GM10847 (cell line): ENCODE measurements around the gene OR8K1.

Experiments
- POLR2A ChIP-seq: IDR thresholded peaks from 2 replicates; pipeline ENCODE4 v1.6.1; 2011; ENCODE audit not compliant: insufficient read length; ENCODE audit errors: extremely low read depth

Gene OR8K1

DNA sequence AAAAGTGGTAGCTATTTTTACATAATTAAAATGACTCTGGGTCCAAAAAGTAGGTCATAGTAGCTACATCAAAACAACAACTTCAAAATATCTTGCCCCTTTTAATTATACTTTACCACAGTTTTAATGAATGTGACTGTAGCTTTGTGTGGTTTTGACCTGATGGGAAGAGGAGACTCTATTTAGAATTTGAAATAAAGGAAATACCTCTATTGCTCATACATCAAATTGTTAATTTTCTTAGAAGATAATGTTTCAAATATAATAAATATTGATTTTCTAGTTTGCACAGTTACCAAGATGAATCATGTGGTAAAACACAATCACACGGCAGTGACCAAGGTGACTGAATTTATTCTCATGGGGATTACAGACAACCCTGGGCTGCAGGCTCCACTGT is at the start of gene OR8K1:
Gene OR8K1, plus strand, starts transcription at position 301 of the 400 bp plus-strand sequence. Its CDS starts 0 bp downstream, at position 301.
- TF ChIP-seq POLR2A, result no peak

DNA sequence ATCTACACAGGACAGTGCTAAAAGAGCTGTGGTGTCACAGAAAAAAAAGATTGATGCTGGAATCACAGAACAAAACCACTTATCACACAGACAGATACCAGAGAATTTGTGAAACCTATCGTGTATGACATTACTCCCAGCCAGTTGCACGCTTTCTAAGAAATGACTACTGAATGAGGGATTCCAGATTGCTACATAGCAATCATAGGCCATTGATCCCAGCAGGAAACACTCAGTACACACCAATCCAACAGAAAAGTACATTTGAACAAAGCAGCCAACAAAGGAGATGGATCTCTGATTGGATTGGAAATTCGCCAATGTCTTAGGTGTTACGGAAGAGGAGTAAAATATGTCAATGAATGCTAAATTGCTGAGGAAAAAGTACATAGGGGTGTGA is 48.9 kb upstream of the OR8K1 start:
- TF ChIP-seq POLR2A, result no peak

DNA sequence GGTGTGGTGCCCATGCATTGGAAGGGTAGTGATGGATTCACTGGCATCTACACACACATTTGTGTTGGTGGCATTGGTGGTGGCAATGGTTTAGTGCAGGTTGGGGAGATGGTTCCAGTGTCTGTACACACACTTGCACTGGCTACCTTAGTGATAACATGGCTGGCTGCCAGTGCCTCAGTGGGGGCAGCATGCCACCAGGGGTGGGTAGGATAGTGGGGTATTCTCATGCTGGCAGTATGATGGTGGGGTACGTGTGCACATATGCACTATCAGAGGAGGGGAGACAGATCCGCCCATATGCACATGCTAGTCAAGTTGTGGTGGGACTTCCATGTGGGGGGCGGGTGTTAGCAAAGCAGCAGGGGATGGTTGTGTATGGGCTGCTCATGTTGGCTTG is 38.0 kb upstream of the OR8K1 start:
- TF ChIP-seq POLR2A, result no peak

DNA sequence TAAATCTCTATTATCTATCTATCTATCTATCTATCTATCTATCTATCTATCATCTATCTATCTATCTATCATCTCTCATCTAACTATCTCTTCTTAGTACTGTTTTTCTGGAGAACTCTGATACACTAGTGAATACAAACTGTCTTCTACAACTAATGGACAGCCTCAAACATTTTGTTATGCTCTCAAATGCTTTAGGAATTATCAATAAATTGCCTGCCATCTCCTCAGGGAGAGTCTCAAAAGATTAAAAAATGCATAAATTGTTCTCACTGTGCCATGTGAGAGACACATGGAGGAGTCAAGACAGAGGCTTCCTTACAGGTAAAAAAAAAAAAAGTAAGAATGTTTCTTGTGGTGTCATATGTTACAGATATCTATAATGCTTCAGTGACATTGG is 31.0 kb upstream of the OR8K1 start, which contains the start of gene OR8K3:
Gene OR8K3, plus strand, starts transcription at position 301 of the 400 bp plus-strand sequence. CDS start 3,163 bp downstream, outside the sequence.
- no peak for TF ChIP-seq POLR2A

DNA sequence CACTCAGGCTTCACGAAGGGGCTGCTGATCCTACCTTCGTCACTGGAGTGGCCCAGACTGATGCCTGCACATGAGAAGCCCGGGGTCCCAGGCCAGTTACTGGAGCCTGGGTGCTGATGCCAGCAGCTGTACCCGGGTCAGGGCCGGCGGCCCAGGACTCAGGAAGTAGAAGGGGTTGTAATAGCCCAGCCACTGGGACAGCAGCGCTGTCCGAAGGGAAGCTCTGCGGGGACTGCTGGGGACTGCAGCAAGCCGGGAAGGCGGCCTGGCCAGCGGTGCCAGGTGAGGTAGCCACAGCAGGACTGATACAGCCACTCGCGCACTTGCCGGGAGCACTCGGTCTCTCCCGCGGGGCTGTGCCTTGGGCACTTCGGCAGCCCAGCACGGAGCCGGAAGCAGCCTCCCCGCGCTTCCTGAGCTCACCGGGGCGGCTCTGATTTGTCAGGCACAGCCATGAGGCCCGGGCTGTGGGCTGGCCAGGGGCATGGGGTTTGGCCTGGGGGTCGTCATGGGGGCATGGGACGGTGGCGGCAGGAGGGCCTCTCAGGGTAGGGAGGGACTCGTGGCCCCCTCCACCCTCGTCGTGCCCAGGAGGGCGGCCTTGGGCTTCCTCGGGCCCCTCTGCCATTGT is 13.9 kb upstream of the OR8K1 start:
- TF ChIP-seq POLR2A, result no peak

DNA sequence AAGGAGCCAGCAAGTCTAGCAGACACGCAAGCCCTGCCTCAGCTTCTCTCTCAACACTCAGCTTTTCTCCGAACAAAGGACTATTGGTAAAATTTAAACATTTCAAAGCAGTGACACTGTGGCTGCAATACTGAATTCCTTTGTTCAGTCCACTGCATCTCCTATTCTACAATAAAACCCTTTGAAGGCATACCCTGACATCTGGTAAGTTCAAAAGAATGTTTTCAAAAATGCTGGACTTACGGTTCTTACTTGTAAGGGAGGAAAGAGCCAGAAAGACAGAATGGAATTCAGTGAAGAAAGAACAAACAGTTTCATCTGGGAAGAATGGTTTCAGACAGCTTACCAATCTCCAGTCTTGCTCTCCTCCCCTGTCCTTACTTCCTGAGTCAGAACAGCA is 12.7 kb upstream of the OR8K1 start:
- no peak for TF ChIP-seq POLR2A

DNA sequence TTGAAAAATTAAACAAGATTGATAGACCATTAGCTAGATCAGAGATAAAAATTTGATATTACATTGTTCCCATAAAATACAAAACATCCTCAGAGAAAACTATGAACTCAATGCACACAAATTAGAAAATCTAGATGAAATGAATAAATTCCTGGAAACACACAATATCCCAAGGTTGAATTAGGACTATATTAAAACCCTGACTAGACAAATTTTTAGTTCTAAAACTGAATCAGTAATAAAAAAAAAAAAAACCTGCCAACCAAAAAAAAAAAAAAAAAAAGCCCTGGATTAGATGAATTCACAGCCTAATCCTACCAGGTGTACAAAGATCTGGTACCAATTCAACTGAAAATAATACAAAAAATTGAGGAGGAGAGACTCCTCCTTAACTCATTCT is 5.5 kb upstream of the OR8K1 start:
- TF ChIP-seq POLR2A, result no peak

DNA sequence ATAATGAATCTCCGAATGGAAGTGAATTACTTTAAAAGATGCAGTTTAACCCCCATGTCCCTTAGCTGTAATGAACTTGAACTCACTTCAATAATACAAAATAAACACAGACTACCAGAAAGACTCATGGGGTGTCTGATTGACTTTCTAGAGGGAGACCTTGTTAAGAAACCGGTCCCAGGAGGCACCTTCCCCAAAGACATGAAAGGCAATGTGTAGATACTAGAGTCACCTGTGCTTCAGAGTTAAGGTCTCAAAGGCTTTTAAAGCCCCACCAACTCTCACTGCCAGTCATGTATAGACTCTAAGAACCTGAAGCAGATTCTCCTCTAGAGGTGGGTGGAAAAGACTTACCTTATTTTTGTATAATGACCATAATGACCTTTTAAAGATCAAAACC is 8.2 kb downstream of the OR8K1 start, which contains the start of gene OR8J1:
Gene OR8J1, plus strand, starts transcription at position 301 of the 400 bp plus-strand sequence. CDS start 5,956 bp downstream, outside the sequence.
- TF ChIP-seq POLR2A, result no peak

DNA sequence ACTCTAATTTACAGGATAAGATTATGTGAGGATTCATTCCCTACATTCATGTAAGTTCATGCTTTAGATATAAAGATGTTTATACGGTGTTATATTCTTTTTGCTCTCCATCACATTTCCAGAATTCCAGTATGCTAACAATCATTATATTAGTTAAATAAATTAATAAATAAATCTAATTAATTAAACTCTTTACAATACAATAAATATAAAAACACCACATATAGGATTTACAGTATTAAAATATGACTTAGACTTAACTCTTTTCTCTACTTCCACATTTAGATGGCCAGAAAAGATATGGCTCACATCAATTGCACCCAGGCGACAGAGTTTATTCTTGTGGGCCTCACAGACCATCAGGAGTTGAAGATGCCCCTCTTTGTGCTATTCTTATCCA is 29.5 kb downstream of the OR8K1 start, which contains the start of gene OR8U1:
Gene OR8U1, plus strand, starts transcription at position 301 of the 400 bp plus-strand sequence. Its CDS starts 0 bp downstream, at position 301.
- no peak for TF ChIP-seq POLR2A

DNA sequence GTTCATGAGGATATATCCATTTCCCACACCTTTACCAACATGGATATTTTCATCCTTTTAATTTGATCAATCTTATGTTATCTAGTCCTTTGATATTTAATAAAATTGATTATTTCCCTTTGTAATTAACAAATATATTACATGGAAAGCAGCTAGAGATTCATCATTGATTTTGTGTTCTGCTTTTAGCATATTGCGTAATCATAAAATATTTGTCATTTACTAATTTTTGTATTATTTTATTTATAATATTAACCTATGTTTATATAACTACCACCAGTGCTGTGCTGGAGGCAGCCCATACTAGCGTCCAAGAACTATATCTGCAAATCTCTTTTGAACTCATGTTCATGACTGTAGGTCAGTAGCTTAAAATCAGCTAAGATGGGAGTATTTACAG is 34.3 kb downstream of the OR8K1 start:
- no peak for TF ChIP-seq POLR2A

DNA sequence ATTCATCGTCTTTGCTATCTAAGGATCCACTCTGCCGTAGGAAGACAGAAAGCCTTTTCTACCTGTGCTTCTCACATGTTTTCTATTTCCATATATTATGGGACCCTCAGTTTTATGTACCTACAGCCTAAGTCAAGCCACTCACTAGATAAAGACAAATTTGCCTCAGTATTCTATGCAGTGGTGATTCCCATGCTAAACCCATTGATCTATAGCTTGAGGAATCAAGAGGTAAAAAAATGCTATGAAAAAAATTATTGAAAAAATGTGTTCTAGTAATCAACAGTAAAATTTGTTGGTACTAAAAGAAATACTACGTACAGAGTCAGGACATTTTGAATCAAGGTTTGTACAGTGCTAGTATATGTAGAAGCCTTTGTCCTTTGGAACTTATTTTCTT is 48.5 kb downstream of the OR8K1 start:
- no peak for TF ChIP-seq POLR2A

DNA sequence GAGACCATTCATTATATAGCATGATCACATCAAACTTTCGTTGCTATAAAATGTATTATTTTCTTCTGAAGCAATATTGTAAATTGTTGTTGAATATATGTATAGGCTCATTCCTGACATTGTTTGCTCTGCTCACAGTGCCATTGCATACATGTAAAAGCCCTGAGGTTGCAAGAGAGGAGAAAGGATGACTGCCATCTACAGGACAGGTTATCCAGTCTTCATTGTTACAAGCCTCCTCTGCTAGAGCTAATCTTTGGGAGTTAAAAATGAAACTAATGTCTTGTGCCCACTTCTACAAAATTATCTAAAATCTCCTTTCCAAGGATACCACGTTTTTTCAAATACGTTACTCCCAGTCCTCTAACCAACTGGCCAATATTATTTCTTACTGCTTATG is 50.2 kb downstream of the OR8K1 start:
- no peak for TF ChIP-seq POLR2A
